Stomach (tissue), 9 donors: ENCODE data around the gene RAVER2. TPM values are rescaled to one million over a fixed set of nuclear protein-coding genes. Genes with fewer than 3 reads are reported as not detected.
A peak's percentile ranks its signal among the peaks of the same experiment; 100 is the strongest.

ENCODE experiments used
- DNase-seq, 2 donors: peaks; one replicate each; pipeline versions ENCODE4 v3.0.0 to v3.0.0-alpha.2; 2013 to 2019
- H3K27ac ChIP-seq, 5 donors: fragments of 200-600 bp in 4 of 5; sonication (generic) in 4 of 5; one replicate each; pipeline ENCODE4 v1.5.1; 2013 to 2019; ENCODE audit warnings: mild to moderate bottlenecking in 1 of 5, moderate library complexity in 1 of 5
- H3K27me3 ChIP-seq, 3 donors: fragments of 200-600 bp; sonication (generic); one replicate each; pipeline ENCODE4 v1.5.1; 2017 to 2019; ENCODE audit warnings: mixed run types in 1 of 3
- H3K36me3 ChIP-seq, 4 donors: fragments of 200-600 bp; sonication (generic); 1 replicate in 3 of 4; 2 replicates in 1 of 4; pipeline ENCODE4 v1.5.1; 2016 to 2019
- H3K4me1 ChIP-seq, 4 donors: fragments of 200-600 bp; sonication (generic); one replicate each; pipeline ENCODE4 v1.5.1; 2016 to 2019
- H3K4me3 ChIP-seq, 4 donors: fragments of 200-600 bp; sonication (generic) in 3 of 4; one replicate each; pipeline ENCODE4 v1.5.1; 2016 to 2019; ENCODE audit warnings: mild to moderate bottlenecking in 1 of 4
- H3K9me3 ChIP-seq, 4 donors: fragments of 200-600 bp; sonication (generic); one replicate each; pipeline ENCODE4 v1.5.1; 2016 to 2019
- EP300 ChIP-seq: sonication (generic); formaldehyde crosslinking; IDR thresholded peaks from one replicate; pipeline ENCODE4 v1.6.1; 2017; ENCODE audit warnings: antibody characterized with exemption
- POLR2A ChIP-seq, 4 donors: fragments of 450-650 bp; IDR thresholded peaks; one replicate each; pipeline ENCODE4 v1.6.1; 2016; ENCODE audit warnings: antibody characterized with exemption in 4 of 4, control low read depth in 2 of 4, mild to moderate bottlenecking in 1 of 4, moderate library complexity in 1 of 4
- POLR2AphosphoS5 ChIP-seq, 3 donors: sonication (generic); formaldehyde crosslinking; IDR thresholded peaks; one replicate each; pipeline ENCODE4 v1.6.1; 2016; ENCODE audit warnings: antibody characterized with exemption in 3 of 3
- WGBS, 5 donors: extraction: QIAGEN DNeasy Blood & Tissue Kit in 3 of 5; methylation state at CpG; one replicate each; pipeline versions ENCODE4 v1.1.5 to v1.1.7; 2013 to 2018; 5-methylcytosine and 5-hydroxymethylcytosine counted together
- intact Hi-C: fragments of 100-400 bp; cut with DNase I; formaldehyde crosslinking; loops from one replicate; pipeline ENCODE4 v1.15.1; 2023; ENCODE audit warnings: low total_unique reads
- polyA plus RNA-seq, 3 donors: library from polyadenylated mRNA; stranded (reverse); fragments of 200-250 nt; gene quantifications; one replicate each; pipeline ENCODE4 v1.2.3, GENCODE V29; 2013
- total RNA-seq, 5 donors: library from RNA; depleted of rRNA; stranded (reverse); fragments of >200 nt; gene quantifications; one replicate each; pipeline versions ENCODE4 v1.1.0 to v1.2.3, GENCODE V29; 2014 to 2016
- TF ChIP-seq, protein P1 (sequence below), 7 experiments: fragments of 450-650 bp in 4 of 7; fragments of 200-600 bp in 3 of 7; sonication (generic) in 3 of 7; IDR thresholded peaks; one replicate each; pipeline ENCODE4 v1.5.1; 2016 to 2019; ENCODE audit warnings: antibody characterized with exemption in 7 of 7, control low read depth in 2 of 7, mild to moderate bottlenecking in 1 of 7
- donor health status: healthy with polysubstance abuse.
- donor health status: Bipolar disorder and iron deficiency.
- donor health status: healthy.

The RAVER2 gene
- total and polyA plus RNA-seq, 8 donors, result 4.7 to 27.5 (median 13.9) TPM

DNA sequence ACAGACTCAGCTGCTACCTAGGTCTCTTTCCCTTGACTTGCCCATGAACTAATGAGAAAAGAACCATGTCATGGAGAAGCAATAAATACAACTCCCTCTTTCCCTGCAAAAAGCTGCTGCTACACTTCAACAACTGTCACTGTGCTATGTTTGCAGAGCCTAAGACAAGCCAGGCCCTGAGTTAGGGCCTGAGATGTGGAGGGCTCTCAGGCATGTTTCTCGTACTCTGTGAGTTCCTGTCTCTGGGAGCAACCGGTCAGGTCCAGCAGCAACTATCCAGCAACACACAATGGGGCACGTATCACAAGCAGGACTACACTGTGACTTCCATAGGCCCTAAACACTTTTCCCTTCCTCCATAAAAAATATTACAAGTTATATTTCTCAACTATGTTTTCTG, 129.8 kb downstream of the RAVER2 start:
- Histone ChIP-seq H3K27ac (no peak overlapping the region), H3K36me3 (peaks cover 34 to 96% (median 90%) of the 10 kb centered on the region in 4 donors), H3K9me3 (no peaks in the 10 kb centered on the region), H3K4me1 (peaks cover 0 to 8% (median 0%) of the 10 kb centered on the region in 4 donors), H3K4me3 (no peak overlapping the region), H3K27me3 (no peaks in the 10 kb centered on the region)
- intact Hi-C loops, result no loop called here
- WGBS, 5 donors, result 77 to 100% (median 92%) methylated on average over 3 of the region's 3 CpGs
- no peak for DNase-seq
- TF ChIP-seq POLR2AphosphoS5 (IDR thresholded peaks at IDR 0.05) (no peak), POLR2A (IDR thresholded peaks at IDR 0.05) (no peak), EP300 (no peak)
- TF ChIP-seq, protein P1, sequence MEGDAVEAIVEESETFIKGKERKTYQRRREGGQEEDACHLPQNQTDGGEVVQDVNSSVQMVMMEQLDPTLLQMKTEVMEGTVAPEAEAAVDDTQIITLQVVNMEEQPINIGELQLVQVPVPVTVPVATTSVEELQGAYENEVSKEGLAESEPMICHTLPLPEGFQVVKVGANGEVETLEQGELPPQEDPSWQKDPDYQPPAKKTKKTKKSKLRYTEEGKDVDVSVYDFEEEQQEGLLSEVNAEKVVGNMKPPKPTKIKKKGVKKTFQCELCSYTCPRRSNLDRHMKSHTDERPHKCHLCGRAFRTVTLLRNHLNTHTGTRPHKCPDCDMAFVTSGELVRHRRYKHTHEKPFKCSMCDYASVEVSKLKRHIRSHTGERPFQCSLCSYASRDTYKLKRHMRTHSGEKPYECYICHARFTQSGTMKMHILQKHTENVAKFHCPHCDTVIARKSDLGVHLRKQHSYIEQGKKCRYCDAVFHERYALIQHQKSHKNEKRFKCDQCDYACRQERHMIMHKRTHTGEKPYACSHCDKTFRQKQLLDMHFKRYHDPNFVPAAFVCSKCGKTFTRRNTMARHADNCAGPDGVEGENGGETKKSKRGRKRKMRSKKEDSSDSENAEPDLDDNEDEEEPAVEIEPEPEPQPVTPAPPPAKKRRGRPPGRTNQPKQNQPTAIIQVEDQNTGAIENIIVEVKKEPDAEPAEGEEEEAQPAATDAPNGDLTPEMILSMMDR (IDR thresholded peaks at IDR 0.05), result no peak

GRCh38 chr1:64875101-64875500, 130.2 kb downstream of the RAVER2 start:
- Histone ChIP-seq H3K27me3 (no peaks in the 10 kb centered on the region), H3K36me3 (peaks cover 30 to 95% (median 88%) of the 10 kb centered on the region in 4 donors), H3K9me3 (no peaks in the 10 kb centered on the region), H3K27ac (no peak overlapping the region), H3K4me1 (peaks cover 0 to 8% (median 0%) of the 10 kb centered on the region in 4 donors), H3K4me3 (no peak overlapping the region)
- TF ChIP-seq EP300 (no peak), POLR2AphosphoS5 (IDR thresholded peaks at IDR 0.05) (no peak), POLR2A (IDR thresholded peaks at IDR 0.05) (no peak)
- TF ChIP-seq, protein P1 (IDR thresholded peaks at IDR 0.05), result no peak
- WGBS, 5 donors, result 79 to 97% (median 89%) methylated on average over 10 of the region's 10 CpGs
- intact Hi-C loops, result no loop called here
- no peak for DNase-seq

GRCh38 chr1:64875606-64876005, 130.7 kb downstream of the RAVER2 start:
- Histone ChIP-seq H3K4me3 (no peak overlapping the region), H3K36me3 (peaks cover 30 to 93% (median 86%) of the 10 kb centered on the region in 4 donors), H3K27me3 (no peaks in the 10 kb centered on the region), H3K9me3 (no peaks in the 10 kb centered on the region), H3K4me1 (peaks cover 0 to 8% (median 0%) of the 10 kb centered on the region in 4 donors), H3K27ac (no peak overlapping the region)
- DNase-seq, result no peak
- TF ChIP-seq, protein P1 (IDR thresholded peaks at IDR 0.05), result no peak
- TF ChIP-seq POLR2A (IDR thresholded peaks at IDR 0.05) (no peak), EP300 (no peak), POLR2AphosphoS5 (IDR thresholded peaks at IDR 0.05) (no peak)
- intact Hi-C loops, result no loop called here
- WGBS, 5 donors, result 83 to 94% (median 92%) methylated on average over 6 of the region's 6 CpGs

DNA sequence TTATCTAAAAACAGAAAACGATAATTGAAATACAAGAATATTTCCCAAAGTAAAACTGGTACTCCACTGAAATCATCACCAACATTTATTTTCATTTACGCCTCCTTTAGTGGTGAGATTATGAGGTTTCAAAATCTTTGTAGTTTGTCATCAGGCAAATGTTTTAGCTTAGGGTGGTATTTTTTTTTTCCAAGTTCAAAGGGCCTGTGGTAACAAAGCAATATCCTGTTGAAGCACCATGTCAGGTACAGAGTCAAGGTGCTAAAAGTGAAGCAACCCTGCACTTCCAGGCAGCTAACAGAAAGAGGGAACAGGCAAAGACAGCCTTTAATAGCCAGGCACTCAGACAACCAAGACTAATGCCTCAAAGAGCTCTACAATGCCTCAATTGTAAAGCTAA, 132.3 kb downstream of the RAVER2 start:
- no peaks in the 10 kb centered on the region for H3K9me3 ChIP-seq
- peaks cover 0 to 8% (median 0%) of the 10 kb centered on the region in 4 donors for H3K4me1 ChIP-seq
- DNase-seq, result peak in 1 of 2 donors; percentile 47
- WGBS, 5 donors, result 86 to 91% (median 88%) methylated on average over 2 of the region's 2 CpGs
- intact Hi-C loops, result no loop called here
- H3K27ac ChIP-seq, result no peak overlapping the region
- H3K36me3 ChIP-seq, result peaks cover 18 to 93% (median 84%) of the 10 kb centered on the region in 4 donors
- H3K4me3 ChIP-seq, result no peak overlapping the region
- TF ChIP-seq EP300 (no peak), POLR2AphosphoS5 (IDR thresholded peaks at IDR 0.05) (no peak), POLR2A (IDR thresholded peaks at IDR 0.05) (no peak)
- TF ChIP-seq, protein P1 (IDR thresholded peaks at IDR 0.05), result no peak
- H3K27me3 ChIP-seq, result no peaks in the 10 kb centered on the region
